Measurements from ENCODE around the gene ABCB8. TPM values are rescaled to one million over a fixed set of nuclear protein-coding genes. Genes with fewer than 3 reads are reported as not detected.
"Not testable (repeated sequence)": the region's sequence is repeated elsewhere in the genome, so short reads cannot be mapped to it uniquely, and the experiment has no call there.

ABCB8 gene
- total and polyA plus RNA-seq, 12 donors = 16.7 to 42.2 (median 24.6) TPM

GRCh38 chr7:151009327-151010036, 18.8 kb upstream of the ABCB8 start:
- Histone ChIP-seq H3K9me3 (no peaks in the 10 kb centered on the region), H3K27me3 (peaks cover 0 to 19% (median 5%) of the 10 kb centered on the region in 7 donors), H3K4me1 (peaks cover 10 to 84% (median 58%) of the 10 kb centered on the region in 9 donors), H3K4me3 (no peak overlapping the region), H3K27ac (no peak overlapping the region), H3K36me3 (peaks cover 0 to 40% (median 0%) of the 10 kb centered on the region in 9 donors)
- no peak for TF ChIP-seq CTCF (IDR thresholded peaks at IDR 0.05)
- no peak for DNase-seq
- ATAC-seq = peak in 1 of 8 donors; percentile 4
- 71 to 75% methylated on average over 22 of the region's 22 CpGs for WGBS, 2 donors
- intact Hi-C loops (cut with DNase I) = loop anchor here in 3 of 10 donors (10.0 kb wide), 3 partner anchors 45 to 575 kb away; no protein-coding TSS in a partner anchor

- no peak overlapping the region for H3K4me3 ChIP-seq
- peak overlapping the region in 1 of 10 donors; percentile 15 for H3K27ac ChIP-seq
- H3K9me3 ChIP-seq = no peaks in the 10 kb centered on the region
- DNase-seq = no peak
- H3K36me3 ChIP-seq = peaks cover 0 to 41% (median 0%) of the 10 kb centered on the region in 9 donors
- TF ChIP-seq CTCF (IDR thresholded peaks at IDR 0.05) = no peak
- peaks cover 10 to 89% (median 58%) of the 10 kb centered on the region in 9 donors for H3K4me1 ChIP-seq
- 55 to 60% methylated on average over 7 of the region's 7 CpGs for WGBS, 2 donors
- intact Hi-C loops (cut with DNase I) = loop anchor here in 2 of 10 donors (10.0 kb wide), 2 partner anchors 45 to 115 kb away; no protein-coding TSS in a partner anchor
- H3K27me3 ChIP-seq = peaks cover 0 to 19% (median 5%) of the 10 kb centered on the region in 7 donors
- no peak for ATAC-seq
Observed at GRCh38 chr7:151010037-151010306, 18.3 kb upstream of the ABCB8 start.

- WGBS, 2 donors = 53 to 56% methylated on average over 18 of the region's 18 CpGs
- Histone ChIP-seq H3K4me3 (no peak overlapping the region), H3K9me3 (no peaks in the 10 kb centered on the region), H3K27ac (peak overlapping the region in 2 of 10 donors; percentile 15 to 50), H3K27me3 (peaks cover 0 to 19% (median 5%) of the 10 kb centered on the region in 7 donors), H3K4me1 (peaks cover 10 to 91% (median 58%) of the 10 kb centered on the region in 9 donors), H3K36me3 (peaks cover 0 to 36% (median 0%) of the 10 kb centered on the region in 9 donors)
- TF ChIP-seq CTCF (IDR thresholded peaks at IDR 0.05) = no peak
- DNase-seq (no peak), ATAC-seq (no peak)
- intact Hi-C loops (cut with DNase I) = loop anchor here in 2 of 10 donors (10.0 kb wide), 2 partner anchors 46 to 116 kb away; no protein-coding TSS in a partner anchor
Observed at GRCh38 chr7:151010307-151011096, 17.7 kb upstream of the ABCB8 start.

- H3K36me3 ChIP-seq = peaks cover 0 to 30% (median 0%) of the 10 kb centered on the region in 9 donors
- intact Hi-C loops (cut with DNase I) = loop anchor here in 2 of 10 donors (10.0 kb wide), 2 partner anchors 46 to 116 kb away; no protein-coding TSS in a partner anchor
- H3K4me3 ChIP-seq = no peak overlapping the region
- peaks cover 10 to 86% (median 58%) of the 10 kb centered on the region in 9 donors for H3K4me1 ChIP-seq
- H3K9me3 ChIP-seq = no peaks in the 10 kb centered on the region
- ATAC-seq (no peak), DNase-seq (no peak)
- peaks cover 0 to 19% (median 5%) of the 10 kb centered on the region in 7 donors for H3K27me3 ChIP-seq
- H3K27ac ChIP-seq = peak overlapping the region in 2 of 10 donors; percentile 15 to 50
- TF ChIP-seq CTCF (IDR thresholded peaks at IDR 0.05) = no peak
- 50 to 65% methylated on average over 1 of the region's 1 CpG for WGBS, 2 donors
Observed at GRCh38 chr7:151011097-151011409, 17.2 kb upstream of the ABCB8 start.

- not testable (repeated sequence) for DNase-seq, ATAC-seq, H3K9me3 ChIP-seq, H3K4me3 ChIP-seq
- WGBS, 2 donors = 88 to 93% methylated on average over 12 of the region's 12 CpGs
- Histone ChIP-seq H3K4me1 (peaks cover 9 to 80% (median 53%) of the 10 kb centered on the region in 9 donors), H3K27ac (peak overlapping the region in 1 of 10 donors; percentile 26), H3K36me3 (peaks cover 0 to 24% (median 0%) of the 10 kb centered on the region in 9 donors), H3K27me3 (peaks cover 0 to 19% (median 5%) of the 10 kb centered on the region in 7 donors)
- intact Hi-C loops (cut with DNase I) = loop anchor here in 2 of 10 donors (10.0 kb wide), 2 partner anchors 47 to 117 kb away; no protein-coding TSS in a partner anchor
Observed at GRCh38 chr7:151011616-151012015, 16.6 kb upstream of the ABCB8 start.
